Measurements from ENCODE around the gene UNC13B. TPM values are rescaled to one million over a fixed set of nuclear protein-coding genes. Genes with fewer than 3 reads are reported as not detected.

Gene UNC13B
- total and polyA plus RNA-seq, 9 of the 15 experiments (the other 6 are each of a cell fraction or from before 2014, with no cell fraction given): 2.4 to 11.5 (median 8.6) TPM

- H2AFZ ChIP-seq (ENCODE audit: low read depth, low read length): no peak overlapping the region
- BruUV-seq (replicated peaks): no TSS peak
- TF ChIP-seq TAL1 (IDR thresholded peaks at IDR 0.05): no peak
- TF ChIP-seq PBX2 (CRISPR knock-in tag; IDR thresholded peaks at IDR 0.05; ENCODE audit: low read depth): no peak
- no peak for TF ChIP-seq PBX2 (tag; conservative IDR thresholded peaks at IDR 0.05; ENCODE audit: low read depth)
- no peak for TF ChIP-seq ZBTB34 (CRISPR knock-in tag; IDR thresholded peaks at IDR 0.05)
- TF ChIP-seq COPS2 (conservative IDR thresholded peaks at IDR 0.05): no peak
- no peak for TF ChIP-seq CGGBP1 (CRISPR knock-in tag; IDR thresholded peaks at IDR 0.05)
- TF ChIP-seq MCM5 (IDR thresholded peaks at IDR 0.05; ENCODE audit: low read depth): no peak
- no peak for TF ChIP-seq ZNF133 (CRISPR knock-in tag; IDR thresholded peaks at IDR 0.05)
- no peak for TF ChIP-seq HEY1 (CRISPR knock-in tag; IDR thresholded peaks at IDR 0.05; ENCODE audit: borderline replicate concordance)
- no peak for TF ChIP-seq NR2C2 (CRISPR knock-in tag; IDR thresholded peaks at IDR 0.05)
- TF ChIP-seq NR2C2 (tag; IDR thresholded peaks at IDR 0.05): no peak
- TF ChIP-seq HDAC3 (IDR thresholded peaks at IDR 0.05; ENCODE audit: borderline replicate concordance, partially characterized antibody): no peak
- TF ChIP-seq FOXP1 (CRISPR knock-in tag; IDR thresholded peaks at IDR 0.05): no peak
- TF ChIP-seq ZNF609 (CRISPR knock-in tag; IDR thresholded peaks at IDR 0.05; ENCODE audit: borderline replicate concordance): no peak
Measured at GRCh38 chr9:35398651-35399335, 237.0 kb downstream of the UNC13B start.

More at GRCh38 chr9:35398651-35399335, 237.0 kb downstream of the UNC13B start:
- no peaks in the 10 kb centered on the region for H3K27me3 ChIP-seq (ENCODE audit: control insufficient read depth in 2 of 2, insufficient read depth in 2 of 2, low read length in 2 of 2)
- H3K27ac ChIP-seq (ENCODE audit: extremely low read depth, low read depth, low read length): no peak overlapping the region
- H3K9me1 ChIP-seq (ENCODE audit: control insufficient read depth, insufficient read depth, low read length): no peaks in the 10 kb centered on the region
- CTCF ChIA-PET (ENCODE audit: low intra/inter-chr PET ratio): no interaction called here
- 70% methylated on average over 6 of the region's 16 CpGs for WGBS (ENCODE audit: insufficient coverage, low coverage, missing lambda C conversion rate)
- POLR2A ChIA-PET: interaction anchor here (0.7 kb wide), 1 partner anchor 9 kb away, joined by 3 read pairs; no protein-coding TSS in a partner anchor
- H3K4me3 ChIP-seq: no peak overlapping the region
- H3K9me3 ChIP-seq (replicated peaks; ENCODE audit: control insufficient read depth, insufficient read depth, low read depth, low read length): no peaks in the 10 kb centered on the region
- H4K20me1 ChIP-seq (replicated peaks; ENCODE audit: control insufficient read depth, insufficient read depth, low read length): no peaks in the 10 kb centered on the region
- 0 out of 3 replicates have a peak, but pooled peaks cover 2% of the 10 kb centered on the region for H3K36me3 ChIP-seq (ENCODE audit: control insufficient read depth, insufficient read depth, low read length)
- no peak overlapping the region for H3K4me2 ChIP-seq (ENCODE audit: insufficient read depth, low read length)
- no peak for FAIRE-seq
- in situ Hi-C loops (cut with MboI) (no loop called here), intact Hi-C loops (cut with micrococcal nuclease) (no loop called here)
- no peak for ATAC-seq
- no peaks in the 10 kb centered on the region for H3K4me1 ChIP-seq (replicated peaks in 1 of 2; ENCODE audit: control insufficient read depth in 2 of 2, insufficient read depth in 2 of 2, low read length in 2 of 2)
- no peak for DNase-seq (ENCODE audit: extremely low read depth in 1 of 4, low spot score in 3 of 4)
- no peaks in the 10 kb centered on the region for H3K79me2 ChIP-seq (ENCODE audit: control insufficient read depth, insufficient read depth, low read length)
- no peak overlapping the region for H3K9ac ChIP-seq (ENCODE audit: insufficient read depth in 1 of 2, low read depth in 2 of 2, low read length in 2 of 2)
